NCI-H2227 treated with DMSO at 0.1 percent for 48 hours (cell line): ENCODE results near the gene SAMD8.

Experiments used
- DNase-seq: peaks from one replicate; lab custom pipeline; 2025; lab: John Stamatoyannopoulos, UW

Gene SAMD8

GRCh38 chr10:75223507-75223906 is 112.1 kb downstream of the SAMD8 start:
- DNase-seq = no peak

GRCh38 chr10:75226095-75226494 is 114.6 kb downstream of the SAMD8 start:
- DNase-seq = no peak

- DNase-seq = no peak
Measured at GRCh38 chr10:75226656-75227055, 115.2 kb downstream of the SAMD8 start.

- no peak for DNase-seq
Measured at GRCh38 chr10:75228278-75228677, 116.8 kb downstream of the SAMD8 start.

GRCh38 chr10:75228834-75229233 is 117.4 kb downstream of the SAMD8 start:
- DNase-seq = no peak

- no peak for DNase-seq
Measured at GRCh38 chr10:75229971-75230370, 118.5 kb downstream of the SAMD8 start.

GRCh38 chr10:75230600-75231038 is 119.2 kb downstream of the SAMD8 start:
- peak; percentile 61 for DNase-seq
